ENCODE results near the gene CEACAM19. TPM values are rescaled to one million over a fixed set of nuclear protein-coding genes. Genes with fewer than 3 reads are reported as not detected.

CEACAM19 gene
- total and polyA plus RNA-seq, 10 of the 15 experiments (the other 5 are each of a cell fraction or from before 2014, with no cell fraction given), result 0.13 to 0.31 (median 0.17) TPM; not detected in 4

- Histone ChIP-seq H3K36me3 (ENCODE audit: control insufficient read depth in 2 of 2, insufficient read depth in 2 of 2, low read length in 1 of 2) (no peaks in the 10 kb centered on the region), H3K27ac (ENCODE audit: control insufficient read depth, insufficient read depth) (no peak overlapping the region), H3K4me2 (ENCODE audit: control insufficient read depth, insufficient read depth) (no peak overlapping the region), H3K4me3 (no peak overlapping the region), H3K9ac (ENCODE audit: control insufficient read depth, insufficient read depth, low read length) (no peak overlapping the region), H3K9me3 (replicated peaks; ENCODE audit: control insufficient read depth, insufficient read depth, low read length) (no peaks in the 10 kb centered on the region), H4K20me1 (ENCODE audit: control insufficient read depth, insufficient read depth) (no peaks in the 10 kb centered on the region), H3K79me2 (ENCODE audit: control insufficient read depth, insufficient read depth, low read length) (no peaks in the 10 kb centered on the region), H3K27me3 (replicated peaks in 1 of 2; ENCODE audit: control insufficient read depth in 2 of 2, insufficient read depth in 2 of 2, low read length in 1 of 2) (no peaks in the 10 kb centered on the region), H2AFZ (ENCODE audit: control insufficient read depth, low read depth, low read length) (no peak overlapping the region), H3K4me1 (ENCODE audit: control insufficient read depth, insufficient read depth, low read length) (no peaks in the 10 kb centered on the region)
- in situ Hi-C loops (cut with MboI) (no loop called here), intact Hi-C loops (cut with micrococcal nuclease; ENCODE audit: unreplicated experiment) (no loop called here)
- ATAC-seq (no peak), FAIRE-seq (no peak), DNase-seq (ENCODE audit: low read depth, low spot score) (no peak)
- TF ChIP-seq SKIL (IDR thresholded peaks at IDR 0.05; ENCODE audit: low read depth, poor library complexity, severe bottlenecking) (no peak), HDAC2 (IDR thresholded peaks at IDR 0.05) (no peak)
- ChIA-PET CTCF (interaction anchor here (0.7 to 1.9 kb wide), 3 partner anchors 83 to 89 kb away, joined by 4 to 7 read pairs (median 4); no protein-coding TSS in a partner anchor), RAD21 (ENCODE audit: unreplicated experiment) (interaction anchor here (0.9 to 1.0 kb wide), 2 partner anchors 90 to 111 kb away, joined by 3 read pairs; no protein-coding TSS in a partner anchor), POLR2A (no interaction called here), SMC1A (ENCODE audit: uncharacterized antibody, unreplicated experiment) (interaction anchor here (0.9 to 2.0 kb wide), 3 partner anchors 62 to 124 kb away, joined by 3 to 4 read pairs (median 3); no protein-coding TSS in a partner anchor)
- no TSS peak for BruUV-seq (replicated peaks)
- 8% methylated on average over 4 of the region's 4 CpGs for WGBS (ENCODE audit: insufficient coverage, insufficient replicate concordance, low lambda C conversion rate, missing lambda C conversion rate)
These were observed 11.2 kb upstream of the CEACAM19 start for GRCh38 chr19:44660081-44660480.

- Histone ChIP-seq H3K27me3 (replicated peaks in 1 of 2; ENCODE audit: control insufficient read depth in 2 of 2, insufficient read depth in 2 of 2, low read length in 1 of 2) (no peaks in the 10 kb centered on the region), H3K4me1 (ENCODE audit: control insufficient read depth, insufficient read depth, low read length) (no peaks in the 10 kb centered on the region), H3K9ac (ENCODE audit: control insufficient read depth, insufficient read depth, low read length) (no peak overlapping the region), H3K27ac (ENCODE audit: control insufficient read depth, insufficient read depth) (no peak overlapping the region), H3K4me3 (no peak overlapping the region), H3K36me3 (ENCODE audit: control insufficient read depth in 2 of 2, insufficient read depth in 2 of 2, low read length in 1 of 2) (no peaks in the 10 kb centered on the region), H2AFZ (ENCODE audit: control insufficient read depth, low read depth, low read length) (no peak overlapping the region), H3K9me3 (replicated peaks; ENCODE audit: control insufficient read depth, insufficient read depth, low read length) (no peaks in the 10 kb centered on the region), H4K20me1 (ENCODE audit: control insufficient read depth, insufficient read depth) (no peaks in the 10 kb centered on the region), H3K79me2 (ENCODE audit: control insufficient read depth, insufficient read depth, low read length) (no peaks in the 10 kb centered on the region), H3K4me2 (ENCODE audit: control insufficient read depth, insufficient read depth) (no peak overlapping the region)
- CTCF ChIA-PET, result interaction anchor here (1.9 kb wide), 1 partner anchor 90 kb away, joined by 7 read pairs; no protein-coding TSS in a partner anchor
- intact Hi-C loops (cut with micrococcal nuclease; ENCODE audit: unreplicated experiment) (no loop called here), in situ Hi-C loops (cut with MboI) (no loop called here)
- 13% methylated on average over 11 of the region's 11 CpGs for WGBS (ENCODE audit: insufficient coverage, insufficient replicate concordance, low lambda C conversion rate, missing lambda C conversion rate)
- TF ChIP-seq ZNF592 (IDR thresholded peaks at IDR 0.05) (no peak), BRCA1 (IDR thresholded peaks at IDR 0.05; ENCODE audit: low read depth, low read length) (no peak)
- SMC1A ChIA-PET (ENCODE audit: uncharacterized antibody, unreplicated experiment), result interaction anchor here (1.3 kb wide), 1 partner anchor 33 kb away, joined by 3 read pairs; no protein-coding TSS in a partner anchor
- POLR2A ChIA-PET, result no interaction called here
- DNase-seq (ENCODE audit: low read depth, low spot score) (no peak), ATAC-seq (no peak), FAIRE-seq (no peak)
- no TSS peak for BruUV-seq (replicated peaks)
- RAD21 ChIA-PET (ENCODE audit: unreplicated experiment), result no interaction called here
These were observed 10.1 kb upstream of the CEACAM19 start for GRCh38 chr19:44661205-44661604.
